ENCODE results near the gene VMAC.

Gene VMAC

DNA sequence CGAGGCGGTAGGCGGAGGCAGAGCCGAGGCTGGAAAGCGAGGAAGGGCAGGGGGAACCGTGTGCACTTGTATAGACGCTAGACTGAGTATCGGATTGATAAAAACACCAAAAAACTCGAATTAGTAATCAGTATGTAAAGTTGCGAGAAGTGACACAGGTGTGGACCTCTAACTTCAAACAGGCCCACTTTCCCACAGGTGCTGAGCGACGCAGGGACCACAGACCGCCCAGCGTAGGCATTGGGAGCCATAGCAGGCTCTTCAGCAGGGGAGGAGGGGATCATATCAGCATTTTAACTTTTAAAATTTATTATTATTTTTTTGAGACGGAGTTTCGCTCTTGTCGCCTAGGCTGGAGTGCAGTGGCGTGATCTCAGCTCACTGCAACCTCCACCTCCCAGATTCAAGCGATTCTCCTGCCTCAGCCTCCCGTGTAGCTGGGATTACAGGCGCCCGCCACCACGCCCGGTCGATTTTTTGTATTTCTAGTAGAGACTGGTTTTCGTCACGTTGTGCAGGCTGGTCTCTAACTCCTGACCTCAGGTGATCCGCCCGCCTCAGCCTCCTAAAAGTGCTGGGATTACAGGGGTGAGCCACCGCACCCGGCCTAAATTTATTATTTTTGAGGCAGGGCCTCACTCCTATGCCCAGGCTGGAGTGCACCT, 574 bp downstream of the VMAC start:
- no peak for DNase-seq (ENCODE audit: low read depth)

DNA sequence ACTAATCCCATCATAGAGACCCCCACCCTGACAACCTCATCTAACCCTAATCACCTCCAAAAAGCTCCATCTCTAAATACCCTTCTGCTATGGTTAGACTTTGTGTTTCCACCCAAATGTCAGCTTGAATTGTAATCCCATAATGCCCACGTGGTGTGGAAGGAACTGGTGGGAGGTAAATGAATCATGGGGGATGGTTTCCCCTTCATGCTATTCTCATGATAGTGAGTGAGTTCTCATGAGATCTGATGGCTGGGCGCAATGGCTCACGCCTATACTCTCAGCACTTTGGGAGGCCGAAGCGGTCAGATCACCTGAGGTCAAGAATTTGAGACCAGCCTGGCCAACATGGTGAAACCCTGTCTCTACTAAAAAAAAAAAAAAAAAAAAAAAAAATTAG, 2.6 kb downstream of the VMAC start:
- DNase-seq (ENCODE audit: low read depth) = no peak

GRCh38 chr19:5908773-5909442, 4.2 kb downstream of the VMAC start:
- DNase-seq (ENCODE audit: low read depth) = no peak

GRCh38 chr19:5910638-5910907, 5.9 kb downstream of the VMAC start:
- DNase-seq (ENCODE audit: low read depth) = no peak

- no peak for DNase-seq (ENCODE audit: low read depth)
Measured at GRCh38 chr19:5911366-5911765, 6.7 kb downstream of the VMAC start.

GRCh38 chr19:5913739-5914357, 9.2 kb downstream of the VMAC start, which contains the start of gene CAPS:
CAPS (plus strand) TSS chr19:5914254; CDS start chr19:5914407, 153 bp downstream.
- no peak for DNase-seq (ENCODE audit: low read depth)

- no peak for DNase-seq (ENCODE audit: low read depth)
Measured at GRCh38 chr19:5914358-5914774, 9.7 kb downstream of the VMAC start.

- DNase-seq (ENCODE audit: low read depth) = no peak
Measured at GRCh38 chr19:5914946-5915781, 10.5 kb downstream of the VMAC start.

- no peak for DNase-seq (ENCODE audit: low read depth)
Measured at GRCh38 chr19:5915782-5916165, 11.1 kb downstream of the VMAC start.

DNA sequence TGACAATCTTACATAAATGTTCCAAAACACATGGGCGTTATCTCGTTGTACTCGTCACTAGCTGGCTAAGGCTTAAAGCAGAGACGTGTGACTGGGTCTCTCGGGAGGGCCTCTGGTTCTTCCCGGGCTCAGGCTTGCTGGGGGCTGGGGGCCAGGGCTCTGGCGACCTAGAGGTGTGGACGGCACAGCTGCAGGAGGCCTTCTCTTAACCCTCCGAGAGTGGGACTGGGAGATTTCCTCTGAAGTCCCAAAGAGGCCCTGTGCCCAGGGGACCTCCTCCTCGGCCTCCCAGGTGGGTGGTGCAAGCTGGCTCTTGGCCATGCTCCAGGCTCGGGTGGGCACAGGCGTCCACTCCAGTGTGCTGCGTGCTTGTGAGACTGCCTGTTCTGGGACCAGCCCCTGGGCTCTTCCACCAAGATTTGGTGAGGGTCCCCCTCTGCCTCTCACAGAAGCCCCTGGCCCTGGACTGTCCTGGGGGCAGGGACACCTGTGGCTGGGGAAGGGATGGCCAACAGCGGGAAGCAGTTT, 11.6 kb downstream of the VMAC start:
- no peak for DNase-seq (ENCODE audit: low read depth)

GRCh38 chr19:5917431-5918107, 12.9 kb downstream of the VMAC start:
- no peak for DNase-seq (ENCODE audit: low read depth)

GRCh38 chr19:5918463-5919079, 13.9 kb downstream of the VMAC start:
- no peak for DNase-seq (ENCODE audit: low read depth)

DNA sequence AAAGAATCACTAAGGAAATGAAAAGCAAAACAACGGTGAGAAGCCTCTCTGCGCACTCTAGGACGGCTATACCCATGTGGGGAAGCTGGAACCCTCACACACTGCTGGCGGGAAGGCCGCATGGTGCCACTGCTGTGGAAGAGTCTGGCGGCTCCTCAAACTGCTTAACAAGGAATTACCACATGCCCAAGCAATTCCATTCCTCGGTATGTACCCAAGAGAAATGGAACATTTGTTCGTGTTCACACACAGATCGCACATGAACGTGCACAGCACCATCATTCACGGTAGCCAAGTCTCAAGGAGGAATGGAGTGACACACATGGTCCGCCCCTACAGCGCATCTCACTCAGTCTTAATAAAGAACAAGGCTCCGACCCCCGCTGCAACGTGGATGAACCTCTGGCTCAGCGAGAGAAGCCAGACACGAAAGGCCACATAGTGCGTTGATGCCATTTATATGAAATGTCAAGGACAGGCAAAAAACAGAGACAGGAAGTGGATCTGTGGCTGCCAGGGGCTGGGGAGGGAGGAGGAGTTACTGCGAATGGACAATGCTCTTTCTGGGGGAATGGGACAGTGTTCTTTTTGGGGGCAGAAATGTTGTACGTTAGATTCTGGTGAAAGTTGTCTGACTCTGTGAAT, 17.0 kb downstream of the VMAC start:
- DNase-seq (ENCODE audit: low read depth) = no peak

- no peak for DNase-seq (ENCODE audit: low read depth)
Measured at GRCh38 chr19:5922161-5922545, 17.5 kb downstream of the VMAC start.

DNA sequence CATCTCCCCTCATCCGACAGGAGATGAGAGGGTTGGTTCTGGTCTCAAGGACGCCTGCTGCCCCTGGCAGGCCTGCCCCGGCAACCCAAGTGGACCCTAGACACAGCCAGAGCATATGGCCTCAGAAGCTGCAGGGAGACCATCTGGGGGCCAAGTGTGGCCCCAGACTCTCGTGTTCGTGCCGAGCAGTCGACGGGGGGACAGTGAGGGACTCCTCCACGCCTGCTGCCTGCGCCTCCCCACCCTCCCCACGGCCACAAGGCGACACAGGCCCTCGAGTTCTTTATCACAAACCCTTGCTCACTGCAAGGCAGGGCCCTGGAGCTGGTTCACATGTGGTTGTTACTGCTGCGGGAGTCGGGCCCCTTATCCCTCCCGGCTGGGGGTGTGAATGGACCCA, 18.7 kb downstream of the VMAC start:
- DNase-seq (ENCODE audit: low read depth) = no peak

- DNase-seq (ENCODE audit: low read depth) = no peak
Measured at GRCh38 chr19:5925830-5926427, 21.3 kb downstream of the VMAC start.

GRCh38 chr19:5926641-5927440, 22.2 kb downstream of the VMAC start:
- DNase-seq (ENCODE audit: low read depth) = no peak

DNA sequence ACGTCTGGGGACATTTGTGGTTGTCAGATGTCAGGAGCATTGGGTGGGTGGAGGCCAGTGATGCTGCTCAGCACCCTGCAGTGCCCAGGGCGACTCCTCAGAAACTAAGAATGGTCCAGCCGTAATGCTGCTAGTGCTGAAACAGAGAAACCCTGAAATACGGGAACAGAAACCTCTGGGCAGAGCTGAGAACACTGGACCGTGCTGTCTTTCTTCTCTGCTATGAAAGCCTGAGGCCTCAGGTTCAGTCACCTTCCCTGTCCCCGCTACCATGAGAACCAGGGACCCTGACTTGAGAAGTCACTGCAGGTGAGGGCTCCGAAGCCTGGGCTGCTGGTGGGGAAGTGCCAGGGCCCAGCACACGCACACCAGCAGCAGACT, 22.8 kb downstream of the VMAC start:
- DNase-seq (ENCODE audit: low read depth) = no peak

DNA sequence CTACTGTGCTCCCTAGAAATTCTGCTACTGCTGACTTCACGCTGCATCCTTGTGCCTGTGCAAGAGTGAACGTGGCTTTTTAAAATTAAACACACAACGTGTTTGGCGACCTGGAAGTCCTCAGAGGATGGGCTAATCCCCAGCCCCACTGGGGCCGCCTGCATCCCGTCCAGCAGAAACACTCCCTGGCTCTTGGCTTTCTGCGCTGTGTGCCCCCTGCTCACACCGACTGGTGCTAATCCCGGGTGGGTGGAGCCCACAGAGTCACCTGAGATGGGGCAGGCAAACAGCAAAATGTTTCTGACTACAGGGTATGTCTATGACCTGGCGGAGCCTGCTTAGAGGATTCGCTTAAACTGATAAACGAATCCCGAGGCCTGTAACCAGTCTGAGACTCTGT, 24.5 kb downstream of the VMAC start:
- DNase-seq (ENCODE audit: low read depth) = no peak

- no peak for DNase-seq (ENCODE audit: low read depth)
Measured at GRCh38 chr19:5929625-5930024, 25.0 kb downstream of the VMAC start.
